HL-60 (cell line): ENCODE results near the gene ENO1.

Experiments used
- POLR2AphosphoS5 ChIP-seq: IDR thresholded peaks from 2 replicates; pipeline ENCODE4 v1.6.1; 2012; ENCODE audit warnings: low read depth
- TF ChIP-seq, protein P1 (sequence below): IDR thresholded peaks from one replicate; pipeline ENCODE4 v1.5.1; 2011; ENCODE audit warnings: low read length, control low read depth, inconsistent platforms; ENCODE audit not compliant: insufficient read depth

DNA sequence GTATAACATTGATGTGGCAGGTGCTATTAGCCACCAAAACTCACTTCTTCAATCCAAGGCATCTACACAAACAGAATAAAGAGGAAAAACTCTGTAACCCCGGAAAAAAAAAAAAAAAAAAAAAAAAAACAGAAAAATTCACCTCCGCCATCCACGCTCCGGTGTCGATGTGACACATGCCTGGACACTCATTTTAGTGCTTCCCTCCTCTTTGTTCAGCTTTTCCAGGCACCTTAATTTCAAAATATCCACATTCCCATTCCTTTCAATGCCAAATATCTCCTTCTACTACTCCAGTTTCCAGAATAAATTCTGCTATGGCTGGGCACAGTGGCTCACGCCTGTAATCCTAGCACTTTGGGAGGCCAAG is 55.2 kb downstream of the ENO1 start:
- TF ChIP-seq, protein P1, sequence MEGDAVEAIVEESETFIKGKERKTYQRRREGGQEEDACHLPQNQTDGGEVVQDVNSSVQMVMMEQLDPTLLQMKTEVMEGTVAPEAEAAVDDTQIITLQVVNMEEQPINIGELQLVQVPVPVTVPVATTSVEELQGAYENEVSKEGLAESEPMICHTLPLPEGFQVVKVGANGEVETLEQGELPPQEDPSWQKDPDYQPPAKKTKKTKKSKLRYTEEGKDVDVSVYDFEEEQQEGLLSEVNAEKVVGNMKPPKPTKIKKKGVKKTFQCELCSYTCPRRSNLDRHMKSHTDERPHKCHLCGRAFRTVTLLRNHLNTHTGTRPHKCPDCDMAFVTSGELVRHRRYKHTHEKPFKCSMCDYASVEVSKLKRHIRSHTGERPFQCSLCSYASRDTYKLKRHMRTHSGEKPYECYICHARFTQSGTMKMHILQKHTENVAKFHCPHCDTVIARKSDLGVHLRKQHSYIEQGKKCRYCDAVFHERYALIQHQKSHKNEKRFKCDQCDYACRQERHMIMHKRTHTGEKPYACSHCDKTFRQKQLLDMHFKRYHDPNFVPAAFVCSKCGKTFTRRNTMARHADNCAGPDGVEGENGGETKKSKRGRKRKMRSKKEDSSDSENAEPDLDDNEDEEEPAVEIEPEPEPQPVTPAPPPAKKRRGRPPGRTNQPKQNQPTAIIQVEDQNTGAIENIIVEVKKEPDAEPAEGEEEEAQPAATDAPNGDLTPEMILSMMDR = no peak
- TF ChIP-seq POLR2AphosphoS5 = no peak
